Measurements from ENCODE around the gene CHD5. TPM values are rescaled to one million over a fixed set of nuclear protein-coding genes. Genes with fewer than 3 reads are reported as not detected.

Gene CHD5
- total RNA-seq, 4 donors from 2014 or later: 0.19 to 0.24 (median 0.19) TPM; not detected in 1

GRCh38 chr1:6202256-6202655 is 22.1 kb upstream of the CHD5 start:
- ATAC-seq (ENCODE audit: low FRiP score) (no peak), DNase-seq (ENCODE audit: low spot score) (no peak)
- no peak for TF ChIP-seq CTCF (IDR thresholded peaks at IDR 0.05)

GRCh38 chr1:6200188-6200809 is 20.2 kb upstream of the CHD5 start:
- ATAC-seq (ENCODE audit: low FRiP score): no peak
- no peak for TF ChIP-seq CTCF (IDR thresholded peaks at IDR 0.05)
- no peak for DNase-seq (ENCODE audit: low spot score)

GRCh38 chr1:6199298-6200187 is 19.4 kb upstream of the CHD5 start, which contains the start of gene RPL22:
Gene RPL22 (minus strand): TSS chr1:6199595. CDS start chr1:6199573, 22 bp downstream.
- ATAC-seq (ENCODE audit: low FRiP score): peak; percentile 97
- TF ChIP-seq CTCF (IDR thresholded peaks at IDR 0.05): no peak
- DNase-seq (ENCODE audit: low spot score): peak; percentile 91

GRCh38 chr1:6198646-6199297 is 18.7 kb upstream of the CHD5 start:
- ATAC-seq (ENCODE audit: low FRiP score) (peak; percentile 11), DNase-seq (ENCODE audit: low spot score) (no peak)
- no peak for TF ChIP-seq CTCF (IDR thresholded peaks at IDR 0.05)

- ATAC-seq (ENCODE audit: low FRiP score) (no peak), DNase-seq (ENCODE audit: low spot score) (no peak)
- no peak for TF ChIP-seq CTCF (IDR thresholded peaks at IDR 0.05)
Measured at GRCh38 chr1:6197746-6198427, 17.8 kb upstream of the CHD5 start.

GRCh38 chr1:6191968-6192367 is 11.8 kb upstream of the CHD5 start:
- TF ChIP-seq CTCF (IDR thresholded peaks at IDR 0.05): no peak
- ATAC-seq (ENCODE audit: low FRiP score) (no peak), DNase-seq (ENCODE audit: low spot score) (no peak)
